ENCODE data around the gene TPPP.
"Not testable (repeated sequence)": the region's sequence is repeated elsewhere in the genome, so short reads cannot be mapped to it uniquely, and the experiment has no call there.

- not testable (repeated sequence) for TF ChIP-seq POLR2AphosphoS5 (IDR thresholded peaks at IDR 0.05; ENCODE audit: low read depth); EZH2 (IDR thresholded peaks at IDR 0.05; ENCODE audit: low read depth, unreplicated experiment); REST (IDR thresholded peaks at IDR 0.05; ENCODE audit: unreplicated experiment); STAT1 (IDR thresholded peaks at IDR 0.05; ENCODE audit: unreplicated experiment); JUNB (IDR thresholded peaks at IDR 0.05; ENCODE audit: unreplicated experiment); NANOG (IDR thresholded peaks at IDR 0.05; ENCODE audit: borderline replicate concordance); CREB1 (CRISPR knock-in tag; IDR thresholded peaks at IDR 0.05; ENCODE audit: low read depth); ETS1 (IDR thresholded peaks at IDR 0.05); EZH2phosphoT487 (IDR thresholded peaks at IDR 0.05; ENCODE audit: unreplicated experiment); ZNF114 (CRISPR knock-in tag; IDR thresholded peaks at IDR 0.05); ZNF462 (CRISPR knock-in tag; IDR thresholded peaks at IDR 0.05)
- peak in 1 of 2 experiments; percentile 28; a peak in 2 of 4 replicates for TF ChIP-seq CTCF (conservative IDR thresholded peaks at IDR 0.05; ENCODE audit: low read depth in 2 of 2)
Observed at GRCh38 chr5:734145-734544, 41.0 kb upstream of the TPPP start.

Data from GM23338 (cell line).